Endometrium (tissue), 2 donors: ENCODE results near the gene ILF3.

Source experiments
- FAIRE-seq: peaks from 2 replicates; lab custom pipeline; 2012; peaks lifted over from hg19 to GRCh38; lab: Jason Lieb, UNC
- donor health status: control.
- donor health status: control.

Gene ILF3

GRCh38 chr19:10653732-10654609 lies at the start of gene ILF3:
Gene ILF3 (plus strand): TSS chr19:10654346. CDS start chr19:10670606, 16,260 bp downstream.
- peak; percentile 95 for FAIRE-seq

GRCh38 chr19:10604460-10604980 lies 49.6 kb upstream of the ILF3 start:
- no peak for FAIRE-seq

DNA sequence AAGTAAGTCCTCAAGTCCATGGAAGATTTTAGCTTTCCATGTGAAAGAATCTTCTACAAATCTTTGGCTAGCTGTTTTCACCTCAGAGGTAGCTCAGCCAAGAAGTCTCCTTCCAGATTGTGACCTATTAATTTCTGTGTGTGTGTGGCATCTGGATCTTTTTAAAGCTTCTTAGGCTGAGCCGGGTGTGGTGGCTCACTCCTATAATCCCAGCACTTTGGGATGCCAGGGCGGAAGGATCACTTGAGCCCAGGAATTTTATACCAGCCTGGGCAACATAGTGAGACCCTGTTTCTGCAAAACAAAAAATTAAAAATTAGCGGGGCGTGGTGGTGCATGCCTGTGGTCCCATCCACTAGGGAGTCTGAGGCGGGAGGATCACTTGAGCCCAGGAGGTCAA lies 42.2 kb upstream of the ILF3 start:
- no peak for FAIRE-seq

DNA sequence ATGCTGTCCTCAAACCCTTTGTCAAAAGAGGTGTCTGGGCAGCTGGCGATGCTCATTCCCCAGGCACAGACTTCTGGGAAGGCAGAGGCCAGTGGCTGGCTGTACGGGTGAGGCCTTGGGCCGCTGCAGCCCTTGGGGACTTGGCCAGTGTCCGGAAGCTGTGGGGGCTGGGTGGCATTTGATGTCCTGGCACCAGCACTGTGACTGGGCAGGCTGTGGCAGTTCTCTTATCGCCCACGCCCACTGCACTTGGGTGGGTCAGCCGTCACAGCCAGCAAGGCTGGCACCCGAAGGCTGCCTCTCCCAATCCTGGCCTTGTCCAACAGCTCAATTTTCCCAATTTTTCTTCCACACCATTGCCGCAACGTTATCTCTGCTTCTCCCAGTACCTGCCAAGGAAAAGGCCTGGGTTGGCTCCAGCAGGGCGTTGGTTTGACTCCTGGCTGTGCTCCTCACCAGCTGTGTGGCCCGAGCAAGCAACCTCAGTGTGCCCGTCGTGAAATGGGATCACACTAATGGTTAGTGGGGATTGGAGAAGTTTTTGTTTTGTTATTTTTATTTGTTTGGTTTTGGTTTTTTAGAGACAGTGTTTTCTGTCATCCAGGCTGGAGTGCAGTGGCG lies 41.5 kb upstream of the ILF3 start:
- no peak for FAIRE-seq

DNA sequence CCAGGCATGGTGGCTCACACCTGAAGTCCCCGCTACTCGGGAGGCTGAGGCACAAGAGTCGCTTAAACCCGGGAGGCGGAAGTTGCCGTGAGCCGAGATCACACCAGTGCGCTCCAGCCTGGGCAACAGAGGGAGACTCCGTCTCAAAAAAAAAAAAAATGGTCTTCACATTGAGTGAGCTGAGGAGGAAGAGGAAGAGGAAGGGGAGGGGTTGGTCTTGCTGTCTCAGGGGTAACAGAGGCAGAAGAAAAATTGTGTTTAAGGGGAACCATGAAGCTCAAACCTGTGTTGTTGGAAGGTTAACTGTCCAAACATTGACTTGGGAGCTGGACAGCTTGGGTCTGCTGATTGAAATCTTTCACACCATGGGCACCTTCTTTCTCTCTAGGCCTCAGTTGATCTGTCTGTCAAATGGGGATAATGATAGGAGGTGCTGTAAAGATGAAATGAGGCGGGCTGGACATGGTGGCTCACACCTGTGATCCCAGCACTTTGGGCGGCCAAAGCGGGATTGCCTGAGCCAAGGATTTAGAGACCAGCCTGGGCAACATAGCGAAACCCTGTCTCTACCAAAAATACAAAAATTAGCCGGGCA lies 38.6 kb upstream of the ILF3 start:
- FAIRE-seq: no peak

DNA sequence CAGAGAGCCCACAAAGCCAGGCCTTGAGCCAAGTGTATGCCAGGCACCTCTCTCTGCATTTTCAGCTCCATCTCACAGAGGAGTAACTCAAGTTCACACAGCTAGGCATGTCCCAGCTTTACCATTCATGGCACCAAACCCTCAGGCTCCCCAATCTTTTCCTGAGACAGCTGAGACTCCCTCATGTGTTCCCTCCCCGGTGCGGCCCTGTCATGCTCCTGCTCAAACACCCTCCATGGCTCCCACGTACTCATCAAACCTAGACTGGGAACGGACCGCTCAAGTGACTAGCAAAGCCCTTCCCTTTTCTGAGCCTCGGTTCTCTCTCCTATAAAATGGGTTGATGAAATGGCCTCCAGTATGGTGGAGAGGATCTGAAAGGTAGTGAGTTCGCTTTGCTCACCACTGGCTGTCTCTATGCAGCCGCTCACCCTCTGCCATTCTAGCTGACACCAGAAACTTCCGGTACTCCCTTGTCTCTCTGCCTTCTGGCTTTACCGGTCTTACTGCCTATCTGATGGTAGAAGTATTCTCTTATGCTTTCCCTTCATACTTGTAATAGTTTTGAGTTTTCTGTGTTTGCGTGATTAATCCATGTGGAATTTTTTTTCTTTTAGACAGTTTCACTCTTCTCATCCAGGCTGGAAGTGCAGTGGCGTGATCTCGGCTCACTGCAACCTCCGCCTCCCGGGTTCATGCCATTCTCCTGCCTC lies 36.6 kb upstream of the ILF3 start:
- FAIRE-seq: no peak

- no peak for FAIRE-seq
These were observed 35.3 kb upstream of the ILF3 start for GRCh38 chr19:10618846-10619245.

GRCh38 chr19:10620786-10621185 lies 33.4 kb upstream of the ILF3 start:
- no peak for FAIRE-seq

- no peak for FAIRE-seq
These were observed 32.2 kb upstream of the ILF3 start for GRCh38 chr19:10621966-10622365.

- no peak for FAIRE-seq
These were observed 29.6 kb upstream of the ILF3 start for GRCh38 chr19:10624585-10624984.

DNA sequence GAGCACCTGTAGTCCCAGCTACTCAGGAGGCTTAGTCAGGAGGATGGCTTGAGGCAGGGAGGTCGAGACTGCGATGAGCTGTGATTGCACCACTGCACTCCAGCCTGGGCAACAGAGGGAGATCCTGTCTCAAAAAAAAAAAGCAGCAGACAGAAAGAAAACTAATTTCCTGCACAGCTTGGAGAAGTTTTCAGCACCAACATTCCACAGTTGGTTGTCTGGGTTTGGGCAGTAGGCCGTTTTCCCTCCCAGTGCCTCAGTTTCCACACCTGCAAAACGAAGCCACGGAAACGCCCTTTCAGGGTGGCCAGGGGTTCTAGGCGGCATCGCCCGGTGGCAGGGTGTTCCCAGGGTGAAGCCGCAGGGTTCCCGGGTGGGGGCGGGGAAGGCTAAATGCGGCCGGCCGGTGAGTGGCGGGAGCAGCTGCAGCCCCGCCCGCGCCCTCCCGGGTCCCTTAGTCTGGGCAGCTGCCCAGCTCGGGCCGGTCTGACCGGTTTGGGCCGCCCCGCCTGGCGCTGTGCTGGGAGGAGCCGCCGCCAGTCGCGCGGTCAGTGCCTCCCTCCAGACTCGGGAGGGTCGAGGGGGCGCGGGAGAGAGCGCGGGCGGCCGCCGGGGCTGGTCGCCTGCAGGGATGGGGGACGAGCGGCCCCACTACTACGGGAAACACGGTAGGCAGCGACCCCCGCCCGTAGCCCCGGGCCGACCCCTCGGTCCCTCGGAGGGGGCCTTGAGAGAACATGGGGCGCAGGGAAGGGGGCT lies 29.0 kb upstream of the ILF3 start, which contains the start of gene SLC44A2:
TSS of gene SLC44A2 (plus strand) at position 551 of the 759 bp plus-strand sequence. CDS start at position 632, 81 bp downstream.
- no peak for FAIRE-seq

- FAIRE-seq: no peak
These were observed 28.4 kb upstream of the ILF3 start for GRCh38 chr19:10625762-10626138.

DNA sequence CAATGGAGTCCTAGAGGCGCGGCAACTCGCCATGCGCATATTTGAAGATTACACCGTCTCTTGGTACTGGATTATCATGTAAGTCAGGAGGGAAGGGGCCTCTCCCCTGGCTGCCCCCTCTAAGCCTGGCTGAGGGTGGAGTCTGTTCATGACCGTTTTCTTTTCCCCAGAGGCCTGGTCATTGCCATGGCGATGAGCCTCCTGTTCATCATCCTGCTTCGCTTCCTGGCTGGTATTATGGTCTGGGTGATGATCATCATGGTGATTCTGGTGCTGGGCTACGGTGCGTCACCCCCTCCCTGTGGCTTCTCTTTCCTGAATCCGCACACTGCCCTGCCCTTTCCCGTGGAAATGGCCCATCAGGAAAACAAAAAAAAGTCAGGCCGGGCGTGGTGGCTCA lies 22.3 kb upstream of the ILF3 start:
- no peak for FAIRE-seq

DNA sequence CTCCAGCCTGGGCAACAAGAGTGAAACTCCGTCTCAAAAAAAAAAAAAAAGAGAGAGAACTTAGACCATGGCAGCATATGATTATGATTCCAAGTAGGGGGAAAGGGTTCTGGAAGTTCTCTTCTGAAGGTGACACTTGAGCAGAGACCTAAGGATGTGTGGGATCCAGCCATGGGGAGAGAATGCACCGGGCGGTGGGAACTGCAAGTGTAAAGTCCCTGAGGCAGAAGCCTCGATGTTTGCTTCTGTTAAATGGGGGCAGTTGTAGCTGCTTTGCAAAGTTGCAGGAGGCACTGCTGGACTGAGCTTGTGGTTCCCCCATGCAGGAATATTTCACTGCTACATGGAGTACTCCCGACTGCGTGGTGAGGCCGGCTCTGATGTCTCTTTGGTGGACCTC lies 19.7 kb upstream of the ILF3 start:
- FAIRE-seq: no peak

DNA sequence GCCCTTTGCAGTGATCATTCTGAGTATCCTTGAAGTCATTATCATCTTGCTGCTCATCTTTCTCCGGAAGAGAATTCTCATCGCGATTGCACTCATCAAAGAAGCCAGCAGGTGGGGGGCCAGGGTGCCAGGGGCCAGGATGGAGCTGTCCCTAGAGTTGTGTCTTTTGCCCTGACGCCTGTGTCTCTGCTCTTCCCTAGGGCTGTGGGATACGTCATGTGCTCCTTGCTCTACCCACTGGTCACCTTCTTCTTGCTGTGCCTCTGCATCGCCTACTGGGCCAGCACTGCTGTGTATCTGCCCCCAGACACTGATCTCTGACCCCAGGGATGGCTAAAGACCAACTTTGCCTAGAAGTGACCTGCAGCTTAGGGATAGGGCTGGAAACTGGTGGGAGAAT lies 19.2 kb upstream of the ILF3 start:
- no peak for FAIRE-seq

- FAIRE-seq: no peak
These were observed 17.7 kb upstream of the ILF3 start for GRCh38 chr19:10636304-10636972.

GRCh38 chr19:10637894-10638293 lies 16.3 kb upstream of the ILF3 start:
- no peak for FAIRE-seq

GRCh38 chr19:10639836-10640235 lies 14.3 kb upstream of the ILF3 start:
- no peak for FAIRE-seq

DNA sequence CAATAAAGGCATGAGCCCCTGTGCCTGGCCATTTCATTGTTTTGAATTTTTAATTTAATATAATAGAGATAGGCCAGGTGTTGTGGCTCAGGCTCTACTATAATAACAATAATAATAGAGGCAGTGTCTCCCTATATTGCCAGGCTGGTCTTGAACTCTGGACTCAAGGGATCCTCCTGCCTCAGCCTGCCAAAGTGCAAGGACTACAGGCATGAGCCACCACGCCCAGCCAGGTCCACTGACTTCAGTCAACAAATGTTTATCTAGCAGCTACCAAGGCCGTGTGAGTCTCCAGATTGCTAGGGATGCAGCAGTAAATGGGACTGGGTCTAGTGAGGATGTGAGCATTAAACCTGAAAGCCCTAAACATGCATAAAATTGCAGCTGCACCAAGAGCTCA lies 13.8 kb upstream of the ILF3 start:
- no peak for FAIRE-seq

DNA sequence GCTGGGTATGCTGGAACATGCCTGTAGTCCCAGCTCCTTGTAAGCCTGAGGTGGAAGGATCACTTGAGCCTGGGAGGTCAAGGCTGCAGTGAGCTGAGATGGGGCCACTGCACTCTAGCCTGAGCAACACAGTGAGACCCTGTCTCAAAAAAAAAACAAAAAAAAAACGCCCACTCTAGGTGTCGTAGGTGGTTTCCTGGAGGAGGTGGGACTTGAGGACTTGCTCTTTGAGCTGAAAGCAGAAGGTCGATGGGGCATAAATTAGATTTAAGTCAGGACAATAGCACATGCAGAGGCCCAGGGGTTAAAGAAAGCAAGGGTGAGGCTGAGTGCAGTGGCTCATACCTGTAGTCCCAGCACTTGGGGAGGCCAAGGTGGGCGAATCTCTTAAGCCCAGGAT lies 12.9 kb upstream of the ILF3 start:
- FAIRE-seq: no peak
